Endothelial cell of umbilical vein (primary cell): ENCODE measurements around the gene PVR. TPM values are rescaled to one million over a fixed set of nuclear protein-coding genes. Genes with fewer than 3 reads are reported as not detected.

Source experiments
- BruUV-seq: library from RNA; stranded (reverse); fragments of 400-500 nt; replicated peaks from 2 replicates; lab custom pipeline; 2021; lab: Mats Ljungman, UMichigan
- CTCF ChIA-PET: fragments of 300-600, 350-600 bp; sonication (Branson Sonifier 250); formaldehyde crosslinking; loops from one replicate; lab custom pipeline; 2021; ENCODE audit warnings: antibody characterized with exemption, inconsistent platforms; lab: Charles Lee
- POLR2A ChIA-PET: fragments of 300-600, 350-600 bp; sonication (Branson Sonifier 250); formaldehyde crosslinking; loops from one replicate; lab custom pipeline; 2021; ENCODE audit warnings: antibody characterized with exemption, inconsistent platforms; lab: Charles Lee
- DNase-seq: peaks from one replicate; pipeline ENCODE4 v3.0.0-alpha.2; 2011; ENCODE audit warnings: low read depth, low spot score
- FAIRE-seq: peaks from 2 replicates; lab custom pipeline; 2011; peaks lifted over from hg19 to GRCh38; lab: Jason Lieb, UNC
- H2AFZ ChIP-seq: 2 replicates; pipeline ENCODE4 v1.6.0; 2012; ENCODE audit warnings: low read depth, low read length, control low read depth, inconsistent platforms
- H3K27ac ChIP-seq: 2 replicates; pipeline ENCODE4 v1.5.1; 2011; ENCODE audit warnings: low read depth, mild to moderate bottlenecking, control low read depth, low read length, moderate library complexity; ENCODE audit not compliant: insufficient read depth
- H3K27me3 ChIP-seq, 2 experiments: 2 replicates each; pipeline versions ENCODE4 v1.6.0 to v1.6.1; 2011; ENCODE audit warnings: low read length in 2 of 2, mixed read lengths in 1 of 2; ENCODE audit not compliant: control insufficient read depth in 2 of 2, insufficient read depth in 2 of 2
- H3K36me3 ChIP-seq, 2 experiments: 2 replicates in 1 of 2; 3 replicates in 1 of 2; pipeline ENCODE4 v1.5.1; 2011; ENCODE audit warnings: low read length in 2 of 2, mild to moderate bottlenecking in 1 of 2, moderate library complexity in 1 of 2; ENCODE audit not compliant: control insufficient read depth in 2 of 2, insufficient read depth in 2 of 2; ENCODE audit errors: extremely low read depth in 1 of 2
- H3K4me1 ChIP-seq: 3 replicates; pipeline ENCODE4 v1.5.1; 2011; ENCODE audit warnings: mild to moderate bottlenecking, low read length; ENCODE audit not compliant: control insufficient read depth, insufficient read depth; ENCODE audit errors: extremely low read depth
- H3K4me2 ChIP-seq: 2 replicates; pipeline ENCODE4 v1.6.1; 2011; ENCODE audit warnings: low read length, control low read depth, mixed read lengths; ENCODE audit not compliant: insufficient read depth
- H3K4me3 ChIP-seq, 3 experiments: fragments of 200-600 bp in 1 of 3; sonication (generic), shearing (Covaris generic) in 1 of 3; replicated peaks in 1 of 3; 2 replicates each; pipeline ENCODE4 v1.5.1; 2011 to 2016; ENCODE audit warnings: control low read depth in 3 of 3, low read length in 3 of 3, mild to moderate bottlenecking in 2 of 3, inconsistent platforms in 1 of 3, low read depth in 1 of 3, moderate library complexity in 1 of 3; ENCODE audit not compliant: insufficient read depth in 1 of 3
- H3K79me2 ChIP-seq: 2 replicates; pipeline ENCODE4 v1.6.0; 2012; ENCODE audit warnings: low read length, inconsistent platforms; ENCODE audit not compliant: control insufficient read depth, insufficient read depth
- H3K9ac ChIP-seq: replicated peaks from 2 replicates; pipeline ENCODE3; 2011; ENCODE audit warnings: low read length, control low read depth; ENCODE audit not compliant: insufficient read depth; ENCODE audit errors: extremely low read depth
- H3K9me1 ChIP-seq: replicated peaks from 3 replicates; pipeline ENCODE4 v1.6.0; 2011; ENCODE audit warnings: mild to moderate bottlenecking, low read length; ENCODE audit not compliant: control insufficient read depth, insufficient read depth; ENCODE audit errors: extremely low read depth
- H3K9me3 ChIP-seq: replicated peaks from 2 replicates; pipeline ENCODE4 v1.5.1; 2012; ENCODE audit warnings: low read length, inconsistent platforms; ENCODE audit not compliant: control insufficient read depth, insufficient read depth
- H4K20me1 ChIP-seq: replicated peaks from 2 replicates; pipeline ENCODE3; 2011; ENCODE audit warnings: mild to moderate bottlenecking, low read length; ENCODE audit not compliant: control insufficient read depth, insufficient read depth; ENCODE audit errors: extremely low read depth
- EZH2 ChIP-seq: IDR thresholded peaks from 2 replicates; pipeline ENCODE4 v1.6.1; 2012; ENCODE audit warnings: borderline replicate concordance, low read depth, mild to moderate bottlenecking, moderate library complexity, low read length, inconsistent platforms; ENCODE audit not compliant: severe bottlenecking
- FOS ChIP-seq: IDR thresholded peaks from 2 replicates; pipeline ENCODE4 v1.6.1; 2011; ENCODE audit warnings: mild to moderate bottlenecking, low read length, moderate library complexity, borderline replicate concordance; ENCODE audit not compliant: insufficient read depth
- GATA2 ChIP-seq: IDR thresholded peaks from 2 replicates; pipeline ENCODE4 v1.7.0; 2011; ENCODE audit warnings: low read depth, mild to moderate bottlenecking, moderate library complexity, mixed read lengths, low read length; ENCODE audit not compliant: insufficient read length, insufficient read depth
- JUN ChIP-seq: IDR thresholded peaks from 2 replicates; pipeline ENCODE4 v1.6.1; 2011; ENCODE audit warnings: borderline replicate concordance, low read depth; ENCODE audit not compliant: insufficient read length, insufficient read depth
- MYC ChIP-seq: IDR thresholded peaks from one replicate; pipeline ENCODE4 v1.6.1; 2011; ENCODE audit warnings: mild to moderate bottlenecking, low read depth, low read length
- POLR2A ChIP-seq: IDR thresholded peaks from 2 replicates; pipeline ENCODE4 v1.6.1; 2012; ENCODE audit warnings: low read depth, mild to moderate bottlenecking, control low read depth, low read length
- POLR2AphosphoS5 ChIP-seq: IDR thresholded peaks from 2 replicates; pipeline ENCODE4 v1.6.1; 2012; ENCODE audit warnings: low read depth, mild to moderate bottlenecking, control low read depth, low read length, moderate library complexity; ENCODE audit not compliant: insufficient read depth
- dilution Hi-C: fragments of 300-500 bp; cut with MboI; formaldehyde crosslinking; loops from one replicate; pipeline ENCODE4 v1.15.0; 2019; ENCODE audit warnings: low sequenced_read_pairs; ENCODE audit not compliant: extremely low pct_ligation_motif_present
- intact Hi-C: fragments of 100-400 bp; cut with micrococcal nuclease; formaldehyde crosslinking; loops from one replicate; pipeline ENCODE4 v1.10.0; 2022
- polyA plus RNA-seq, 4 experiments: library from polyadenylated mRNA; depleted of rRNA in 3 of 4; stranded (reverse) in 3 of 4; unstranded in 1 of 4; fragments of >200 nt; gene quantifications; 2 replicates each; pipeline versions ENCODE4 v1.2.1 to v1.2.3, GENCODE V29; 2011 to 2012; ENCODE audit warnings: missing spikeins in 1 of 4
- total RNA-seq: library from RNA; stranded (reverse); gene quantifications from 2 replicates; pipeline ENCODE4 v1.2.3, GENCODE V29; 2021
- TF ChIP-seq, protein P1 (sequence below): IDR thresholded peaks from 2 replicates; pipeline ENCODE4 v1.6.1; 2011; ENCODE audit not compliant: insufficient read depth, insufficient read length
- TF ChIP-seq, protein P2 (sequence below), 2 donors: IDR thresholded peaks; 1 replicate in 1 of 2; 2 replicates in 1 of 2; pipeline ENCODE4 v1.5.1; 2011; ENCODE audit warnings: low read length in 2 of 2, mild to moderate bottlenecking in 2 of 2, moderate library complexity in 2 of 2, control low read depth in 1 of 2, inconsistent platforms in 1 of 2, low read depth in 1 of 2; ENCODE audit not compliant: insufficient read depth in 1 of 2; ENCODE audit errors: extremely low read depth in 1 of 2

Gene PVR
- total and polyA plus RNA-seq, 2 donors (not counting 3 experiments of a cell fraction or from before 2014, with no cell fraction given): 133 to 226 TPM

DNA sequence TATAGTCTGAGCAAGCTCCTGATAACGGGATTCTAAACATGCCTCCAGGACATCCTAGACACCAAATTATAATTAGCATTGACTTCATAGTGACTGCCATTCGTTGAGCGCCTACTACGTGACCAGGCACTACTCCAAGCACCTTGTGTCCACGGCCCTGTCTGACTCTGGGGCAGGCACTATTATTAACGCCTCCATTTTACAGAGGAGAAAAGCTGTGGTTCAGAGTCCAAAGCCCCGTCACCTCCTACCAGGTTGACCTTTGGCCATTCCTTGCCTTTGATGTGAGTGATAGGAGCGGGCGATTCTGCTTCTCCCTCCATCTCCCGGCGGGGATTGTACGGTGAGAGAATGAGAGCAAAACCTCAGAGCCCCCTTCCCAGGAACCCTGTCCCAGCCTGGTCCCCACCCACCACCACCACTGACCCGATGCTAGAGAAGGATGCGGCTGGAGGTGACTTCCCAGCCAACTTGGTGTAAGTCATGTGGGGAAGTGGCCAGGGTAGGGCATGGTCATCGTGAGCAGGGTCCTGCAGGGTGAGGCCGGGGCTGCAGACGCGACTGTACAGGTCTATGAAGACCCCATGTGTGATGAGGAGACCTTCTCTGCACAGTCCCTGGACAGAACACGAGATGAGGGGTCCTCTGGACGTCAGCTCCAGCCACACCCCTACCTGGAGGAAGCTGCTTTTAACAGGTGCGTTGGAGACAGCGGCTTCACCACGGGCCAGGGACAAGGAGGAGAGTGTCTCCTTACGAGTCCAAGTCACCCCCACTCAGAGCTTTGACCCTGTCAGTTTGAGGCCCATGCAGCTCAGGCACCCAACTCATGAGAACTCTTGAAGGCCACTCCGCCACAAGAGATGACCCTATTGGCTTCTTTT, 30.2 kb upstream of the PVR start, which contains the start of gene IGSF23:
Gene IGSF23, plus strand, starts transcription at position 269 of the 884 bp plus-strand sequence. Its CDS starts 83 bp downstream, at position 352.
- DNase-seq: no peak
- Histone ChIP-seq H3K4me1 (peaks cover 10% of the 10 kb centered on the region), H3K9ac (no peak within 1 kb of the TSS), H3K4me2 (no peak within 1 kb of the TSS), H3K4me3 (no peak within 1 kb of the TSS), H3K9me3 (no peaks in the 10 kb centered on the region), H2AFZ (no peak within 1 kb of the TSS), H3K79me2 (no peaks in the 10 kb centered on the region), H3K27me3 (no peaks in the 10 kb centered on the region), H3K27ac (no peak within 1 kb of the TSS), H3K36me3 (no peaks in the 10 kb centered on the region), H3K9me1 (no peaks in the 10 kb centered on the region), H4K20me1 (no peaks in the 10 kb centered on the region)
- dilution Hi-C loops: no loop called here
- intact Hi-C loops: no loop called here
- ChIA-PET CTCF (interaction anchor here (1.3 kb wide), 1 partner anchor 13 kb away, joined by 3 read pairs; no protein-coding TSS in a partner anchor), POLR2A (interaction anchor here (0.6 kb wide), 1 partner anchor 9 kb away, joined by 11 read pairs; no protein-coding TSS in a partner anchor)
- no TSS peak for BruUV-seq
- no peak for FAIRE-seq
- TF ChIP-seq, protein P1, sequence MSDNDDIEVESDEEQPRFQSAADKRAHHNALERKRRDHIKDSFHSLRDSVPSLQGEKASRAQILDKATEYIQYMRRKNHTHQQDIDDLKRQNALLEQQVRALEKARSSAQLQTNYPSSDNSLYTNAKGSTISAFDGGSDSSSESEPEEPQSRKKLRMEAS: no peak
- TF ChIP-seq FOS (no peak), JUN (no peak), MYC (no peak)

DNA sequence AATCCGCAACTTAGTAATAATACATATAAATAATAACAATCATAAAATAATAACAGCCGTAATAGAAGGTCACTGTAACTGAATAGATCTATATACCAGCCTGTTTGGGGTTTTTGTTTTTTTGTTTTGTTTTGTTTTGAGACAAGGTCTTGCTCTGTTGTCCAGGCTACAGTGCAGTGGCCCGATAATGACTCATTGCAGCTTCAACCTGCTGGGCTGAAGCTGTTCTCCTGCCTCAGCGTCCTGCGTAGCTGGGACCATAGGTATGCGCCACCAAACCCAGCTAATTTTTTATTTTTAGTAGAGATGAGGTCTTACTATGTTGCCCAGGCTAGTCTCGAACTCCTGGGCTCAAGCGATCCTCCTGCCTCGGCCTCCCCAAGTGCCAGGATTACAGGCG, 29.4 kb upstream of the PVR start:
- no peak for DNase-seq
- ChIA-PET POLR2A (interaction anchor here (0.6 kb wide), 1 partner anchor 8 kb away, joined by 11 read pairs; no protein-coding TSS in a partner anchor), CTCF (no interaction called here)
- Histone ChIP-seq H2AFZ (no peak overlapping the region), H3K9me1 (no peaks in the 10 kb centered on the region), H3K4me2 (no peak overlapping the region), H3K9ac (no peak overlapping the region), H3K4me1 (peaks cover 2% of the 10 kb centered on the region), H3K4me3 (no peak overlapping the region), H3K36me3 (no peaks in the 10 kb centered on the region), H3K27ac (no peak overlapping the region), H3K27me3 (no peaks in the 10 kb centered on the region), H3K9me3 (no peaks in the 10 kb centered on the region), H4K20me1 (no peaks in the 10 kb centered on the region), H3K79me2 (no peaks in the 10 kb centered on the region)
- BruUV-seq: no TSS peak
- dilution Hi-C loops (no loop called here), intact Hi-C loops (no loop called here)
- TF ChIP-seq POLR2AphosphoS5 (no peak), JUN (no peak), FOS (no peak), MYC (no peak), GATA2 (no peak), EZH2 (no peak), POLR2A (no peak)
- TF ChIP-seq, protein P2, sequence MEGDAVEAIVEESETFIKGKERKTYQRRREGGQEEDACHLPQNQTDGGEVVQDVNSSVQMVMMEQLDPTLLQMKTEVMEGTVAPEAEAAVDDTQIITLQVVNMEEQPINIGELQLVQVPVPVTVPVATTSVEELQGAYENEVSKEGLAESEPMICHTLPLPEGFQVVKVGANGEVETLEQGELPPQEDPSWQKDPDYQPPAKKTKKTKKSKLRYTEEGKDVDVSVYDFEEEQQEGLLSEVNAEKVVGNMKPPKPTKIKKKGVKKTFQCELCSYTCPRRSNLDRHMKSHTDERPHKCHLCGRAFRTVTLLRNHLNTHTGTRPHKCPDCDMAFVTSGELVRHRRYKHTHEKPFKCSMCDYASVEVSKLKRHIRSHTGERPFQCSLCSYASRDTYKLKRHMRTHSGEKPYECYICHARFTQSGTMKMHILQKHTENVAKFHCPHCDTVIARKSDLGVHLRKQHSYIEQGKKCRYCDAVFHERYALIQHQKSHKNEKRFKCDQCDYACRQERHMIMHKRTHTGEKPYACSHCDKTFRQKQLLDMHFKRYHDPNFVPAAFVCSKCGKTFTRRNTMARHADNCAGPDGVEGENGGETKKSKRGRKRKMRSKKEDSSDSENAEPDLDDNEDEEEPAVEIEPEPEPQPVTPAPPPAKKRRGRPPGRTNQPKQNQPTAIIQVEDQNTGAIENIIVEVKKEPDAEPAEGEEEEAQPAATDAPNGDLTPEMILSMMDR (IDR thresholded peaks at IDR 0.05; ENCODE audit: extremely low read depth in 1 of 2, insufficient read depth in 1 of 2, low read depth in 1 of 2, low read length in 2 of 2): no peak
- TF ChIP-seq, protein P1: no peak
- no peak for FAIRE-seq
